ENCODE data around the gene MMP25.

DNA sequence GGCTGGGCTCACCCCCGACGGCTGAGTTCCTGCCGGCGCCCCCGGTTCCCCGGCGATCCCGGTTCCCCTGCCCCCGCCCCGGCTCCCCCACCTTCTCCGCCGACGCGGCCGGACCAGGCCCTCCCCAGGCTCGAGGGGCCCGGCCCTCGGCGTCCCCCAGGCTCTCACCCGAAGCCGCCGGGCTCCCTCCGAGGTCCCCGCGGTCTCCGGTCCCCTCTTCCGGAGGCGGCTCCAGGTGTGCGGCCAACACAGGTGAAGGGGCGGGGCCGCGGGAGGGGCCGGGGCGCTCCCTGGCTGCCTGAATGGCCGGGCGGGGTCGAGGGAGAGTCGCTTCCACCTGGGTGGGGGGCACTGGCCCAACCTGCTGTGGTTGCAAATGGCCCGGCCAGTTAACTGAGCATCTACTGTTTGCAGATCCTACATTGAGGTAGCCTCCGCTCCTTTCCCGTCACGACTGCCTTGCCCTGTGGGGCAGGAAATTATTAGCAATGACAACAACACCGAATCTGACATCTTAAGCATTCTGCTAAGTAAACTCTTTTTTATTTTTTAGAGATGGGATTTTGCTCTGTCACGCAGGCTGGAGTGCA, 9.5 kb upstream of the MMP25 start, which contains the start of gene BICDL2:
- TF ChIP-seq POLR2A (IDR thresholded peaks at IDR 0.05; ENCODE audit: low read depth, low read length) (no peak), POLR2AphosphoS5 (IDR thresholded peaks at IDR 0.05; ENCODE audit: low read depth, low read length) (no peak)
